ENCODE data around the gene UNC5B. TPM values are rescaled to one million over a fixed set of nuclear protein-coding genes. Genes with fewer than 3 reads are reported as not detected.
A peak's percentile ranks its signal among the peaks of the same experiment; 100 is the strongest.

UNC5B gene
- total RNA-seq, 1 donor from 2014 or later, result 22.2 TPM

DNA sequence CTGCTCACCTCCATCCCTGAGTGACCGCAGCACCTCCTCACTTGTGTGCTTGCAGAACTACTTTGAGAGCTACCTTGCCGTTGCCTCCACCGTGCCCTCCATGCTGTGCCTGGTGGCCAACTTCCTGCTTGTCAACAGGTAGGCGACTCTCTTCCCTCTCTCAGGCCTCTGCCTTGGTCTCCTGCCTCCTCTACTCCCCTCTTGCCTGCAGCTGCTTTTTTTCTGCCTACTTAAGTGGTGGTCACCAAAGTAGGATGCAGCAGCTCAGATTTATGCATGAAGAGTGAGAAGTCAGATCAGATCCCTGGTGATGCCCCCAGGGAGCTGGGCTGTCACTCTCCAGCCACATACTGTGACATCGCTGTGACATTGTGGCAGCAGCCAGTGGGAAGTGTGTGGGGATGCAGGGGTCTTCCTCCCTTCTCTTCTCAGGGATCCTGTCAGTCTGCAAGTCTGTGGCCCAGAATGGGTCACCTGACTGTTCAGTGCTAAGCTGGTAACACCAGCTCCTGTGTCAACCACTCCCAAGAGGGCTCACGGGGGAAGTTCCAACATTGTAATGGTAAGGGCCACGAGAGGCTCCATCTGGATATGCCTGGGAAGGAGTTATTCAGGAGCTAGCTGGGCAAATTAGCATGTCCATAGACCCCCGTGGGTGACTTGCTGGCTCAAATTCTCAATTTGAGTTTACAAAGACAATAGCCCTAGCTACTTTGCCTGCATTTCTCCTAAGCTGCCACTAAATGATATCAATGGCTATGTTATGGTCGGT, 132.0 kb downstream of the UNC5B start:
- peaks cover 10% of the 10 kb centered on the region for H3K36me3 ChIP-seq
- no peak overlapping the region for H3K4me3 ChIP-seq
- ATAC-seq (no peak), DNase-seq (no peak)
- H3K27ac ChIP-seq, result peak overlapping the region; percentile 41
- no peaks in the 10 kb centered on the region for H3K27me3 ChIP-seq (ENCODE audit: low read depth)
- no peaks in the 10 kb centered on the region for H3K9me3 ChIP-seq
- no peak for TF ChIP-seq CTCF (IDR thresholded peaks at IDR 0.05)
- H3K4me1 ChIP-seq, result peaks cover 29% of the 10 kb centered on the region
- intact Hi-C loops (cut with DNase I), result no loop called here

- H3K4me1 ChIP-seq, result peaks cover 29% of the 10 kb centered on the region
- H3K4me3 ChIP-seq, result no peak overlapping the region
- H3K27ac ChIP-seq, result no peak overlapping the region
- intact Hi-C loops (cut with DNase I), result no loop called here
- H3K9me3 ChIP-seq, result no peaks in the 10 kb centered on the region
- TF ChIP-seq CTCF (IDR thresholded peaks at IDR 0.05), result no peak
- ATAC-seq (peak; percentile 10 to 37), DNase-seq (no peak)
- H3K36me3 ChIP-seq, result peaks cover 6% of the 10 kb centered on the region
- no peaks in the 10 kb centered on the region for H3K27me3 ChIP-seq (ENCODE audit: low read depth)
Observed at GRCh38 chr10:71344993-71345480, 132.7 kb downstream of the UNC5B start.

DNA sequence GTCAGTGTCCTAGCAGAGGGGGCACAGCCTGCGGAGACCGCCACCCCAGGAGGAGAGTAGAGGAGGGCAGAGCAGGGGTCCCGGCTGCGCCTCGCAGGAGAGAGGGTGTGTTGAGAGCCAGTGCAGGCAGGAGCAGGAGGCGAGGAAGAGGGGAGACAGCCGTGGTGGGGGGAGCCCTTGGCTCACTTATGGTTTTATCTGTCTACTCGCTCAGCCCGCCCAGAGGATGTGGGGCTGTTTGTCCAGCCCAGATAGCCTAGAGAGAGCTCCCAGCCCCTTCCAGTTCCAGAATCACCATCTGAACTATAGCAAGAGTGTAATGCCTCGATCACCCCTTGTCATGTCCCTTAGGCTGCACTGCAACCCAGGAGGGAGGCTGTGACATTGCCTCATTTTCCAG, 133.3 kb downstream of the UNC5B start:
- DNase-seq, result no peak
- no peak for ATAC-seq

DNA sequence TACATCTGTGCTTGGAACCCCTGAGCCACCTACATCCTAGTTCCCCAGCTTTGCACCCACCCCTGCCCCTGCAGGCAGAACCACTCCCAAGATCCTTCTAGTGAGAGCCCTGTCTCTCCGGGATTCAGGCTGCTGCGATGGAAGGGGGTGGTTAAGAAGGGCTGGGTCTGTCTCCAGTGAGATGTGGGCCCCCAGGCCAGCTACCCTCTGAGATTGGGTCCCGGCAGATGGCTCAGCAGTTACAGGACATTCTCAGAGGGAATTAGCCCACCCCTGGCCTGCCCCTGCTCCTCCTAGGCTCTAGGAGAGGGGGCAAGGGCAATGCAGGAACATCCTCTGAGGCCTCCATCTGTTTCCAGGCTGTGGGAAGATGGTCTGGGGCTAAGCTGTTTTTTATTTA, 134.4 kb downstream of the UNC5B start:
- DNase-seq (no peak), ATAC-seq (no peak)
- no peak for TF ChIP-seq CTCF (IDR thresholded peaks at IDR 0.05)
- Histone ChIP-seq H3K4me3 (no peak overlapping the region), H3K36me3 (no peaks in the 10 kb centered on the region), H3K27me3 (ENCODE audit: low read depth) (no peaks in the 10 kb centered on the region), H3K27ac (no peak overlapping the region), H3K4me1 (peaks cover 29% of the 10 kb centered on the region), H3K9me3 (no peaks in the 10 kb centered on the region)
- intact Hi-C loops (cut with DNase I), result no loop called here

More for the DNA sequence above, 133.3 kb downstream of the UNC5B start:
- no peaks in the 10 kb centered on the region for H3K36me3 ChIP-seq
- H3K4me3 ChIP-seq, result no peak overlapping the region
- TF ChIP-seq CTCF (IDR thresholded peaks at IDR 0.05), result no peak
- H3K4me1 ChIP-seq, result peaks cover 29% of the 10 kb centered on the region
- no peaks in the 10 kb centered on the region for H3K9me3 ChIP-seq
- no peaks in the 10 kb centered on the region for H3K27me3 ChIP-seq (ENCODE audit: low read depth)
- H3K27ac ChIP-seq, result no peak overlapping the region
- intact Hi-C loops (cut with DNase I), result no loop called here

- Histone ChIP-seq H3K4me1 (peaks cover 25% of the 10 kb centered on the region), H3K36me3 (peaks cover 8% of the 10 kb centered on the region), H3K27me3 (ENCODE audit: low read depth) (no peaks in the 10 kb centered on the region), H3K4me3 (no peak overlapping the region), H3K27ac (no peak overlapping the region), H3K9me3 (no peaks in the 10 kb centered on the region)
- intact Hi-C loops (cut with DNase I), result no loop called here
- no peak for ATAC-seq
- TF ChIP-seq CTCF (IDR thresholded peaks at IDR 0.05), result no peak
- DNase-seq, result no peak
Observed at GRCh38 chr10:71347587-71348395, 135.4 kb downstream of the UNC5B start.

Measured in lower lobe of right lung (tissue), 2 donors.